ENCODE data around the gene ACIN1. TPM values are rescaled to one million over a fixed set of nuclear protein-coding genes. Genes with fewer than 3 reads are reported as not detected.

The ACIN1 gene
- total and polyA plus RNA-seq, 9 of the 15 experiments (the other 6 are each of a cell fraction or from before 2014, with no cell fraction given), result 5.0 to 196 (median 129) TPM

GRCh38 chr14:23056956-23057756, 37.8 kb downstream of the ACIN1 start, which contains the start of gene CDH24 (continued):
- TF ChIP-seq, protein P1, sequence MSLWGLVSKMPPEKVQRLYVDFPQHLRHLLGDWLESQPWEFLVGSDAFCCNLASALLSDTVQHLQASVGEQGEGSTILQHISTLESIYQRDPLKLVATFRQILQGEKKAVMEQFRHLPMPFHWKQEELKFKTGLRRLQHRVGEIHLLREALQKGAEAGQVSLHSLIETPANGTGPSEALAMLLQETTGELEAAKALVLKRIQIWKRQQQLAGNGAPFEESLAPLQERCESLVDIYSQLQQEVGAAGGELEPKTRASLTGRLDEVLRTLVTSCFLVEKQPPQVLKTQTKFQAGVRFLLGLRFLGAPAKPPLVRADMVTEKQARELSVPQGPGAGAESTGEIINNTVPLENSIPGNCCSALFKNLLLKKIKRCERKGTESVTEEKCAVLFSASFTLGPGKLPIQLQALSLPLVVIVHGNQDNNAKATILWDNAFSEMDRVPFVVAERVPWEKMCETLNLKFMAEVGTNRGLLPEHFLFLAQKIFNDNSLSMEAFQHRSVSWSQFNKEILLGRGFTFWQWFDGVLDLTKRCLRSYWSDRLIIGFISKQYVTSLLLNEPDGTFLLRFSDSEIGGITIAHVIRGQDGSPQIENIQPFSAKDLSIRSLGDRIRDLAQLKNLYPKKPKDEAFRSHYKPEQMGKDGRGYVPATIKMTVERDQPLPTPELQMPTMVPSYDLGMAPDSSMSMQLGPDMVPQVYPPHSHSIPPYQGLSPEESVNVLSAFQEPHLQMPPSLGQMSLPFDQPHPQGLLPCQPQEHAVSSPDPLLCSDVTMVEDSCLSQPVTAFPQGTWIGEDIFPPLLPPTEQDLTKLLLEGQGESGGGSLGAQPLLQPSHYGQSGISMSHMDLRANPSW (CRISPR knock-in tag; IDR thresholded peaks at IDR 0.05), result no peak
- TF ChIP-seq EWSR1 (IDR thresholded peaks at IDR 0.05; ENCODE audit: borderline replicate concordance, low read depth, partially characterized antibody) (no peak), ZBTB40 (IDR thresholded peaks at IDR 0.05) (peak; percentile 70; the same call in 1 of the 2 replicates), ZBTB40 (CRISPR knock-in tag; IDR thresholded peaks at IDR 0.05) (no peak), ZEB2 (IDR thresholded peaks at IDR 0.05) (no peak), ARID1B (IDR thresholded peaks at IDR 0.05) (peak; percentile 9; the same call in 1 of the 2 replicates)
- TF ChIP-seq, protein P2, sequence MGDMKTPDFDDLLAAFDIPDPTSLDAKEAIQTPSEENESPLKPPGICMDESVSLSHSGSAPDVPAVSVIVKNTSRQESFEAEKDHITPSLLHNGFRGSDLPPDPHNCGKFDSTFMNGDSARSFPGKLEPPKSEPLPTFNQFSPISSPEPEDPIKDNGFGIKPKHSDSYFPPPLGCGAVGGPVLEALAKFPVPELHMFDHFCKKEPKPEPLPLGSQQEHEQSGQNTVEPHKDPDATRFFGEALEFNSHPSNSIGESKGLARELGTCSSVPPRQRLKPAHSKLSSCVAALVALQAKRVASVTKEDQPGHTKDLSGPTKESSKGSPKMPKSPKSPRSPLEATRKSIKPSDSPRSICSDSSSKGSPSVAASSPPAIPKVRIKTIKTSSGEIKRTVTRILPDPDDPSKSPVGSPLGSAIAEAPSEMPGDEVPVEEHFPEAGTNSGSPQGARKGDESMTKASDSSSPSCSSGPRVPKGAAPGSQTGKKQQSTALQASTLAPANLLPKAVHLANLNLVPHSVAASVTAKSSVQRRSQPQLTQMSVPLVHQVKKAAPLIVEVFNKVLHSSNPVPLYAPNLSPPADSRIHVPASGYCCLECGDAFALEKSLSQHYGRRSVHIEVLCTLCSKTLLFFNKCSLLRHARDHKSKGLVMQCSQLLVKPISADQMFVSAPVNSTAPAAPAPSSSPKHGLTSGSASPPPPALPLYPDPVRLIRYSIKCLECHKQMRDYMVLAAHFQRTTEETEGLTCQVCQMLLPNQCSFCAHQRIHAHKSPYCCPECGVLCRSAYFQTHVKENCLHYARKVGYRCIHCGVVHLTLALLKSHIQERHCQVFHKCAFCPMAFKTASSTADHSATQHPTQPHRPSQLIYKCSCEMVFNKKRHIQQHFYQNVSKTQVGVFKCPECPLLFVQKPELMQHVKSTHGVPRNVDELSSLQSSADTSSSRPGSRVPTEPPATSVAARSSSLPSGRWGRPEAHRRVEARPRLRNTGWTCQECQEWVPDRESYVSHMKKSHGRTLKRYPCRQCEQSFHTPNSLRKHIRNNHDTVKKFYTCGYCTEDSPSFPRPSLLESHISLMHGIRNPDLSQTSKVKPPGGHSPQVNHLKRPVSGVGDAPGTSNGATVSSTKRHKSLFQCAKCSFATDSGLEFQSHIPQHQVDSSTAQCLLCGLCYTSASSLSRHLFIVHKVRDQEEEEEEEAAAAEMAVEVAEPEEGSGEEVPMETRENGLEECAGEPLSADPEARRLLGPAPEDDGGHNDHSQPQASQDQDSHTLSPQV (IDR thresholded peaks at IDR 0.05), result no peak

All from K562 (cell line).